ENCODE results near the gene ACOT11.

GRCh38 chr1:54577612-54578011, 29.6 kb downstream of the ACOT11 start:
- TF ChIP-seq SUZ12 (IDR thresholded peaks at IDR 0.05) (no peak), BHLHE40 (IDR thresholded peaks at IDR 0.05; ENCODE audit: borderline replicate concordance) (no peak), SP1 (IDR thresholded peaks at IDR 0.05) (no peak), FOXM1 (IDR thresholded peaks at IDR 0.05; ENCODE audit: borderline replicate concordance) (no peak), NFRKB (IDR thresholded peaks at IDR 0.05) (no peak), FOXA1 (IDR thresholded peaks at IDR 0.05) (no peak), ARNT (IDR thresholded peaks at IDR 0.05) (no peak), ELF4 (IDR thresholded peaks at IDR 0.05) (no peak), CTBP1 (IDR thresholded peaks at IDR 0.05; ENCODE audit: borderline replicate concordance) (no peak), TARDBP (IDR thresholded peaks at IDR 0.05) (no peak)

All from HEK293T (cell line).